ENCODE results near the gene AKAP7.

AKAP7 gene

DNA sequence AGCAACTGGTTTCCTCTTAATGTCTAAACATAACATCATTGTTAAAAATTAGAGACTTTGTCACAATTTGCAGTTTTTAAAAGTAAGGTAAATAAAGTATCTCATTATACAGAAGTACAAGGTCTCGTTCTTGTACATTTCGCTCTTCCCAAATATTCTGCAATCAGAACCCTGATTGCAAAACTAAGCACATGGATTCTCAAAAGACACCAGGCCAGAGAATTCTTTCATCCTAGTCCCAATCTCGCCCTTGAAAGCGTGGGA is 355 bp upstream of the AKAP7 start:
- H3K79me2 ChIP-seq (ENCODE audit: insufficient read depth, low read length): no peaks in the 10 kb centered on the region
- peak overlapping the region; percentile 11 for H2AFZ ChIP-seq (ENCODE audit: low read depth, low read length, severe bottlenecking)
- no peaks in the 10 kb centered on the region for H3K9me3 ChIP-seq (ENCODE audit: insufficient read depth, low read length)
- no peaks in the 10 kb centered on the region for H3K27me3 ChIP-seq (ENCODE audit: low read length)
- no peaks in the 10 kb centered on the region for H3K9me2 ChIP-seq (replicated peaks; ENCODE audit: insufficient read depth, low read length)
- H3K4me3 ChIP-seq (ENCODE audit: insufficient read depth, low read length, poor library complexity, severe bottlenecking): peak overlapping the region; percentile 13
- H3K27ac ChIP-seq (ENCODE audit: low read depth, low read length): no peak overlapping the region
- no peaks in the 10 kb centered on the region for H3F3A ChIP-seq (ENCODE audit: insufficient read depth)
- peak overlapping the region; percentile 35 for H3K4me2 ChIP-seq (ENCODE audit: low read depth, low read length, poor library complexity, severe bottlenecking)
- no peak overlapping the region for H3K9ac ChIP-seq (ENCODE audit: low read length)
- H3K36me3 ChIP-seq (ENCODE audit: low read length): no peaks in the 10 kb centered on the region
- H4K20me1 ChIP-seq (ENCODE audit: low read depth, low read length): no peaks in the 10 kb centered on the region
- TF ChIP-seq, protein P1, sequence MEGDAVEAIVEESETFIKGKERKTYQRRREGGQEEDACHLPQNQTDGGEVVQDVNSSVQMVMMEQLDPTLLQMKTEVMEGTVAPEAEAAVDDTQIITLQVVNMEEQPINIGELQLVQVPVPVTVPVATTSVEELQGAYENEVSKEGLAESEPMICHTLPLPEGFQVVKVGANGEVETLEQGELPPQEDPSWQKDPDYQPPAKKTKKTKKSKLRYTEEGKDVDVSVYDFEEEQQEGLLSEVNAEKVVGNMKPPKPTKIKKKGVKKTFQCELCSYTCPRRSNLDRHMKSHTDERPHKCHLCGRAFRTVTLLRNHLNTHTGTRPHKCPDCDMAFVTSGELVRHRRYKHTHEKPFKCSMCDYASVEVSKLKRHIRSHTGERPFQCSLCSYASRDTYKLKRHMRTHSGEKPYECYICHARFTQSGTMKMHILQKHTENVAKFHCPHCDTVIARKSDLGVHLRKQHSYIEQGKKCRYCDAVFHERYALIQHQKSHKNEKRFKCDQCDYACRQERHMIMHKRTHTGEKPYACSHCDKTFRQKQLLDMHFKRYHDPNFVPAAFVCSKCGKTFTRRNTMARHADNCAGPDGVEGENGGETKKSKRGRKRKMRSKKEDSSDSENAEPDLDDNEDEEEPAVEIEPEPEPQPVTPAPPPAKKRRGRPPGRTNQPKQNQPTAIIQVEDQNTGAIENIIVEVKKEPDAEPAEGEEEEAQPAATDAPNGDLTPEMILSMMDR (IDR thresholded peaks at IDR 0.05; ENCODE audit: insufficient read depth, low read length, poor library complexity, severe bottlenecking): no peak
- no peak for TF ChIP-seq EZH2phosphoT487 (conservative IDR thresholded peaks at IDR 0.05; ENCODE audit: low read length)

DNA sequence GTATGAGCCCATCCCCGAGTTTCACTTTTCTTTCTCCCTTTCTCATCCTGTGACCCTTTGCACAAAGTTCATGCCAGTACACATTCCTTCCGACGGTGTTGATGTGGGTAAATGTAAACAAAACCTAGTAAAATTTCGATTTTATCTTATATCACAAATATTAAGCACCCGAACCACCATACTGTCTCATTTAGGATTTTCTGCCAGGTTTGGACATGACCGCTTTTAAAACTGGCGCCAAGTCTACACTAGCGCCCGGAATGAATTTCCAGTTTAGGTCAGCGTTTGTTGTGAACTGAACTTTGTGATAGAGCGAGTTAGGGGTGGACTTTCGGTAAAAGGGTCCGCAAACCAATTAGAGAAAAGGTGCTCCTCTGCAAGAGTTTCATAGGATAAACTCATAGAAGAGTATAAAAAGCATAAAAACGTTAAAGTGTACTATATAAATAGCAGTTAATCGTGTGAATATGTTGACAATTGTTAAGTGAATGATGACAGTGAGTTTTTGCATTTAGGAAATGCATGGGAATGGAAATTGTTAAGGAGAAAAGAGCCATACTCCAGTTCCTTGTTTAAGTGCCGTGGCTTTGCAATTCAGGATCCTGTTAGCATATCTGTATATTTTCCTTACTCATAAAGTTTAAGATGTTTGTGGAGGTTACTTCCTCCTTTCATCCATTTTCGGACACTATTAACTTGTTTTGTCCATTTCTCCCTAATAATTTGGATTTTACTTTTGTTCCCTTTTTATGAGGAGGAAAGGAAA is 937 bp downstream of the AKAP7 start:
- no peaks in the 10 kb centered on the region for H4K20me1 ChIP-seq (ENCODE audit: low read depth, low read length)
- H3K9me3 ChIP-seq (ENCODE audit: insufficient read depth, low read length): no peaks in the 10 kb centered on the region
- peak overlapping the region; percentile 35 for H3K4me2 ChIP-seq (ENCODE audit: low read depth, low read length, poor library complexity, severe bottlenecking)
- no peak overlapping the region for H3K4me3 ChIP-seq (ENCODE audit: insufficient read depth, low read length, poor library complexity, severe bottlenecking)
- H3K36me3 ChIP-seq (ENCODE audit: low read length): no peaks in the 10 kb centered on the region
- H3K27me3 ChIP-seq (ENCODE audit: low read length): no peaks in the 10 kb centered on the region
- H3K27ac ChIP-seq (ENCODE audit: low read depth, low read length): no peak overlapping the region
- no peak overlapping the region for H3K9ac ChIP-seq (ENCODE audit: low read length)
- H3F3A ChIP-seq (ENCODE audit: insufficient read depth): no peaks in the 10 kb centered on the region
- no peaks in the 10 kb centered on the region for H3K9me2 ChIP-seq (replicated peaks; ENCODE audit: insufficient read depth, low read length)
- TF ChIP-seq, protein P1 (IDR thresholded peaks at IDR 0.05; ENCODE audit: insufficient read depth, low read length, poor library complexity, severe bottlenecking): no peak
- TF ChIP-seq EZH2phosphoT487 (conservative IDR thresholded peaks at IDR 0.05; ENCODE audit: low read length): no peak
- no peaks in the 10 kb centered on the region for H3K79me2 ChIP-seq (ENCODE audit: insufficient read depth, low read length)
- no peak overlapping the region for H2AFZ ChIP-seq (ENCODE audit: low read depth, low read length, severe bottlenecking)

DNA sequence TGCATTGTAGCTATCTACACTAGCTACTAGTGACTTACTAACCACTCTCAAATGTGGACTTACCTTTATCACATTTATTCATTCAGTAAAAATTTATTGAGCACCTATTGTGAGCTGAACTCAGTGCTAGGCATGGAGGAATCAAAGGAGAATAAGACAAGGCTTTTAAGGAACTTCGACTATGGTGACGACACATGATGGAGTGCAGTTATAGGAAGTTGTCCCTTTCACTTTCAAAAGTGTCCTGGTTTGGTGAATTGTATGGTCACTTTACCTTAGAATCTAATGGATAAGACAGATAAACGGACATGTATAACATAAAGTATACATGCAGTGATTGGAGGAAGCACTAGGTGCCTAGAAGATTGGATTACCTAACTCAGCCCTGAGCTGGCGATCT is 4.3 kb downstream of the AKAP7 start:
- no peaks in the 10 kb centered on the region for H3K9me3 ChIP-seq (ENCODE audit: insufficient read depth, low read length)
- TF ChIP-seq, protein P1 (IDR thresholded peaks at IDR 0.05; ENCODE audit: insufficient read depth, low read length, poor library complexity, severe bottlenecking): no peak
- no peak for TF ChIP-seq EZH2phosphoT487 (conservative IDR thresholded peaks at IDR 0.05; ENCODE audit: low read length)
- no peak overlapping the region for H3K9ac ChIP-seq (ENCODE audit: low read length)
- H3K27ac ChIP-seq (ENCODE audit: low read depth, low read length): no peak overlapping the region
- no peak overlapping the region for H2AFZ ChIP-seq (ENCODE audit: low read depth, low read length, severe bottlenecking)
- H3K79me2 ChIP-seq (ENCODE audit: insufficient read depth, low read length): no peaks in the 10 kb centered on the region
- no peaks in the 10 kb centered on the region for H3K27me3 ChIP-seq (ENCODE audit: low read length)
- H3K4me2 ChIP-seq (ENCODE audit: low read depth, low read length, poor library complexity, severe bottlenecking): no peak overlapping the region
- no peaks in the 10 kb centered on the region for H3K9me2 ChIP-seq (replicated peaks; ENCODE audit: insufficient read depth, low read length)
- H3F3A ChIP-seq (ENCODE audit: insufficient read depth): no peaks in the 10 kb centered on the region
- H3K4me3 ChIP-seq (ENCODE audit: insufficient read depth, low read length, poor library complexity, severe bottlenecking): no peak overlapping the region
- no peaks in the 10 kb centered on the region for H3K36me3 ChIP-seq (ENCODE audit: low read length)
- H4K20me1 ChIP-seq (ENCODE audit: low read depth, low read length): no peaks in the 10 kb centered on the region

Data from SU-DHL-6 (cell line).